Activated B cell treated with CpG ODN at 0.5 μM for 24 hours (primary cell): ENCODE results near the gene LPIN1. TPM values are rescaled to one million over a fixed set of nuclear protein-coding genes. Genes with fewer than 3 reads are reported as not detected.

ENCODE experiments used
- ATAC-seq: fragments of 200-7000 bp; cut with Tn5 transposase; one replicate; pipeline ENCODE4 v1.10.0; 2021; ENCODE audit warnings: low read depth, mild to moderate bottlenecking, moderate library complexity
- CTCF ChIA-PET: fragments of 350-600 bp; sonication (Branson Sonifier 250); formaldehyde crosslinking; loops from one replicate; lab custom pipeline; 2021; ENCODE audit warnings: antibody characterized with exemption; lab: Charles Lee
- POLR2A ChIA-PET: fragments of 350-600 bp; sonication (Branson Sonifier 250); formaldehyde crosslinking; loops from one replicate; lab custom pipeline; 2021; ENCODE audit warnings: antibody characterized with exemption; lab: Charles Lee
- DNase-seq: peaks from one replicate; pipeline ENCODE4 v3.0.0; 2022
- H3K27ac Mint-ChIP-seq: one replicate; pipeline ENCODE4 v1.8.0; 2020; ENCODE audit warnings: mixed read lengths
- H3K27me3 Mint-ChIP-seq: one replicate; pipeline ENCODE4 v1.8.0; 2021; ENCODE audit warnings: mixed read lengths
- H3K36me3 Mint-ChIP-seq: one replicate; pipeline ENCODE4 v1.8.0; 2021; ENCODE audit warnings: low read depth, mixed read lengths
- H3K4me1 Mint-ChIP-seq: one replicate; pipeline ENCODE4 v1.8.0; 2021; ENCODE audit warnings: mixed read lengths
- H3K4me3 Mint-ChIP-seq: one replicate; pipeline ENCODE4 v1.8.0; 2020; ENCODE audit warnings: mild to moderate bottlenecking, mixed read lengths
- H3K9me3 Mint-ChIP-seq: one replicate; pipeline ENCODE4 v1.8.0; 2020; ENCODE audit warnings: mixed read lengths
- intact Hi-C: fragments of 100-400 bp; cut with micrococcal nuclease; formaldehyde crosslinking; loops from one replicate; pipeline ENCODE4 v1.15.1; 2024
- total RNA-seq: library from RNA; stranded (reverse); gene quantifications from 2 replicates; pipeline ENCODE4 v1.2.3, GENCODE V29; 2022
- TF ChIP-seq, protein P1 (sequence below): fragments of 200-600 bp; IDR thresholded peaks from one replicate; pipeline ENCODE4 v1.8.0; 2022; ENCODE audit warnings: antibody characterized with exemption, mild to moderate bottlenecking

LPIN1 gene
- total RNA-seq, 1 donor from 2014 or later = 74.3 TPM

DNA sequence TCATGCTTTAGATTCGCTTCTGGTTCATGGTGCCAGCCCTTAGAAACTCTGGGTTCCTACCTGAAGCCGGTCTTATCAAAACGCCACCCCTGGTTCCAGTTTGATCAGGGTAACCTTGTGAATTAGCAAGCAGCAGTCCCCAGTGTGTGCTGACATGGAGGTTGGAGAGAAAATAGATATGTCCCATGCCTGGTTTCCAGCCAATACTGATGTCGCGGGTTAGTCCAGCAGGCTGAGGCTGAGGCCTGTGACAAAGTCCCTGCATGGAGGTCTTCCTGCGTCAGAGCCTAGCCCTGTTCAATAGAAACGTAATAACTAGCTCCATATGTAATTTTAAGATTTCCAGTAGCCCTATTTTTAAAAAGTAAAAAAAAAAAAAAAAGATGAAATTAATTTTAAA lies 28.2 kb downstream of the LPIN1 start:
- ChIA-PET CTCF (interaction anchor here (1.3 to 3.0 kb wide), 3 partner anchors 28 to 81 kb away, joined by 3 to 7 read pairs (median 3); partner anchors contain the start of gene LPIN1), POLR2A (interaction anchor here (0.6 to 1.3 kb wide), 4 partner anchors 21 to 78 kb away, joined by 3 to 6 read pairs (median 3); partner anchors contain the start of gene LPIN1)
- no peak overlapping the region for H3K4me3 Mint-ChIP-seq
- no peak for ATAC-seq
- intact Hi-C loops = no loop called here
- H3K27ac Mint-ChIP-seq = peak overlapping the region; percentile 18
- no peaks in the 10 kb centered on the region for H3K9me3 Mint-ChIP-seq
- TF ChIP-seq, protein P1, sequence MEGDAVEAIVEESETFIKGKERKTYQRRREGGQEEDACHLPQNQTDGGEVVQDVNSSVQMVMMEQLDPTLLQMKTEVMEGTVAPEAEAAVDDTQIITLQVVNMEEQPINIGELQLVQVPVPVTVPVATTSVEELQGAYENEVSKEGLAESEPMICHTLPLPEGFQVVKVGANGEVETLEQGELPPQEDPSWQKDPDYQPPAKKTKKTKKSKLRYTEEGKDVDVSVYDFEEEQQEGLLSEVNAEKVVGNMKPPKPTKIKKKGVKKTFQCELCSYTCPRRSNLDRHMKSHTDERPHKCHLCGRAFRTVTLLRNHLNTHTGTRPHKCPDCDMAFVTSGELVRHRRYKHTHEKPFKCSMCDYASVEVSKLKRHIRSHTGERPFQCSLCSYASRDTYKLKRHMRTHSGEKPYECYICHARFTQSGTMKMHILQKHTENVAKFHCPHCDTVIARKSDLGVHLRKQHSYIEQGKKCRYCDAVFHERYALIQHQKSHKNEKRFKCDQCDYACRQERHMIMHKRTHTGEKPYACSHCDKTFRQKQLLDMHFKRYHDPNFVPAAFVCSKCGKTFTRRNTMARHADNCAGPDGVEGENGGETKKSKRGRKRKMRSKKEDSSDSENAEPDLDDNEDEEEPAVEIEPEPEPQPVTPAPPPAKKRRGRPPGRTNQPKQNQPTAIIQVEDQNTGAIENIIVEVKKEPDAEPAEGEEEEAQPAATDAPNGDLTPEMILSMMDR = no peak
- H3K27me3 Mint-ChIP-seq = no peaks in the 10 kb centered on the region
- DNase-seq = no peak
- H3K36me3 Mint-ChIP-seq = peaks cover 71% of the 10 kb centered on the region
- peaks cover 32% of the 10 kb centered on the region for H3K4me1 Mint-ChIP-seq

DNA sequence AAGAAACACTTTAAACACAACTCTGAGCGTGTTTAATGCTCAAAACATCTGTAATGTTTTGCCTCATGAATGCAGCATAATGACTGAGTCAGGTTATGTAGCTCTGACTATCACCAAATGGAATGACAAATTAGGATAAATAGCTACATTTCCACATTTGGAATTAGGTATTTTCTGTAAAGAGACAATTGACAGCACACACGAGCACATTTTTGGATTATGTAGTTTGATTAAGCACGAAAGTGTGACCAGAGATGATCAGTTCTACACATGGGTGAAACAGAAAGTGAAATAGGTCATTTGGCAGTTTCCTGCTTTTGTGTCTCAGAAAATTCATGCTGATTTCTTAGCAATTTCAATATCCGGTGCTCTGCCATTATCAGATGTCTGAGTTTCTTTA lies 29.0 kb downstream of the LPIN1 start:
- Mint-ChIP-seq H3K27me3 (no peaks in the 10 kb centered on the region), H3K36me3 (peaks cover 70% of the 10 kb centered on the region), H3K4me3 (peak overlapping the region; percentile 57), H3K4me1 (peaks cover 32% of the 10 kb centered on the region), H3K9me3 (no peaks in the 10 kb centered on the region), H3K27ac (peak overlapping the region; percentile 75)
- intact Hi-C loops = loop anchor here (1.0 kb wide), 1 partner anchor 21 kb away; no protein-coding TSS in a partner anchor
- DNase-seq (no peak), ATAC-seq (peak; percentile 54)
- TF ChIP-seq, protein P1 = no peak
- POLR2A ChIA-PET = interaction anchor here (0.6 to 1.3 kb wide), 4 partner anchors 22 to 79 kb away, joined by 3 to 6 read pairs (median 3); partner anchors contain the start of gene LPIN1
- CTCF ChIA-PET = interaction anchor here (1.0 to 3.0 kb wide), 4 partner anchors 10 to 82 kb away, joined by 3 to 7 read pairs (median 3); partner anchors contain the start of gene LPIN1

DNA sequence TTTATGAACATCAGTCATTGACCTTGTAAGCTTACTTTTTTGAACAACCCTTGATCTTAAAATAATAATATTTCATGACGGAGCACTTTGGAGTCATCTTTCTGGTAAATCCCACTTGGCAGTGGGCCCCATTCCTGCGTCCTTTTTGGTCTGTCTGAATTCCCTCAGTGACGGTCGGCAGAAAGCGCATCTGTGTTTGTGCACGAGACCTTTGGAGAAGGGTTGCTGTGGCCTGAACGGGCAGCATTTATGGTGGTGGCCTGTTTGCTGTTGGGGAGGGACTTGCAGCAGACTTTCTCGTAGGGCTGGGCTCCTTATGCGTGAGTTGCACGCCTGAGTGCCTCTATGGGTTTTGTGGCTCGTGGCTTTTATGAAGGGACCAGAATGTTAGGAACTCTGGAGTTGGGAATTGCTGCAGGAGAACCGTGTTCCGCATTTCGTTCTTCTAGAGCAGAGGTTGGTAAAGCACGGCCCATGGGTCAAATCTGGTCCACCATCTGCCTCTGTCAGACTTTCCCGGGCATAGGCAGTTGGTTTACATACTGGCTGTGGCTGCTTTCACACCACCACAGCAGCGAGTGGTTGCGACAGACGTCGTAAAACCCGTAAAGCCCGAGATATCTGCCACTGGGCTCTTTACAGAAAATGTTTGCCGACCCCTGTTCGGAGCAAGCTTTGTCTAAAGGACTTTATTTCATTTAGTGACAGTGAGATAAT lies 30.8 kb downstream of the LPIN1 start:
- ChIA-PET POLR2A (interaction anchor here (3.5 kb wide), 1 partner anchor 23 kb away, joined by 12 read pairs; no protein-coding TSS in a partner anchor), CTCF (interaction anchor here (1.1 to 10.5 kb wide), 6 partner anchors 23 to 85 kb away, joined by 4 to 173 read pairs (median 26); partner anchors contain the start of gene LPIN1)
- peaks cover 32% of the 10 kb centered on the region for H3K4me1 Mint-ChIP-seq
- peaks cover 69% of the 10 kb centered on the region for H3K36me3 Mint-ChIP-seq
- TF ChIP-seq, protein P1 = no peak
- H3K27me3 Mint-ChIP-seq = no peaks in the 10 kb centered on the region
- ATAC-seq (no peak), DNase-seq (no peak)
- intact Hi-C loops = no loop called here
- no peak overlapping the region for H3K4me3 Mint-ChIP-seq
- no peak overlapping the region for H3K27ac Mint-ChIP-seq
- H3K9me3 Mint-ChIP-seq = no peaks in the 10 kb centered on the region

DNA sequence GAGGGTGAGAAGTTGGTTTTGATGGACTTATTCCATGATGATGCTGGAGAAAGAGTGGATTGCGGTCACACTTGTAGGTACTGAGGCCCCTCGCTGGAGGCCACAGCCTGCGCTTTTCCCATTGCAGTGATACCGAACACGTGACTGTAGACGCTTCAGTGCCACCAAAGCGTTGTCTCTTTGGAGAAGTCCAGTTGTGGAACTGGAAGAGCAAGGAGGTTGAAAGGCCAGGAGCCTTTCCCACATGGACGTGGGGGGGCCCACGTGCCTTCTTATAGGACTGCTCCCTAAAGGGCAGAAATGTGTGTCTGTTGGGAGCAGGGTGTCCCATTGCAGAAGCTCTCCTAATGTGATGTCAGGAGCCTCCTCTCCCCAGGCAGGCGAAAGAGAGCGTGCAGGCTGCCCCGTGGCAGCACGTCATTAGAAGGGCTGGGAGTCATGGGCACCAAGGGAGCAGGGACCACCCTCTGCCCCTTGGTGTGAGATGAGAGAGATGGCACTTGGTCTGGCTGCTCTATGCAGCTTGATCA lies 31.5 kb downstream of the LPIN1 start:
- Mint-ChIP-seq H3K27me3 (no peaks in the 10 kb centered on the region), H3K4me3 (no peak overlapping the region), H3K9me3 (no peaks in the 10 kb centered on the region), H3K4me1 (peaks cover 32% of the 10 kb centered on the region), H3K36me3 (peaks cover 74% of the 10 kb centered on the region), H3K27ac (no peak overlapping the region)
- intact Hi-C loops = loop anchor here (2.0 kb wide), 2 partner anchors 31 to 1229 kb away; partner anchors contain the start of gene LPIN1
- TF ChIP-seq, protein P1 = no peak
- ATAC-seq (no peak), DNase-seq (no peak)
- CTCF ChIA-PET = interaction anchor here (1.0 to 10.5 kb wide), 7 partner anchors 23 to 1229 kb away, joined by 4 to 173 read pairs (median 12); partner anchors contain the start of gene LPIN1
- POLR2A ChIA-PET = interaction anchor here (3.5 kb wide), 1 partner anchor 24 kb away, joined by 12 read pairs; no protein-coding TSS in a partner anchor
